Mesenchymal stem cell (in vitro differentiated cells and primary cell): ENCODE measurements around the gene SMTNL1.
A peak's percentile ranks its signal among the peaks of the same experiment; 100 is the strongest.

ENCODE experiments used
- DNase-seq: peaks from one replicate; pipeline ENCODE4 v3.0.0-alpha.2; 2013
- H2AFZ ChIP-seq: one replicate; pipeline ENCODE4 v1.6.1; 2013; ENCODE audit warnings: low read depth, mild to moderate bottlenecking, control low read depth, inconsistent platforms, low read length, moderate library complexity
- H2AK5ac ChIP-seq: 2 replicates; pipeline ENCODE4 v1.6.1; 2013; ENCODE audit warnings: low read length, moderate library complexity, mild to moderate bottlenecking, inconsistent platforms; ENCODE audit not compliant: severe bottlenecking
- H2BK120ac ChIP-seq: one replicate; pipeline ENCODE4 v1.6.1; 2013; ENCODE audit warnings: low read depth, mild to moderate bottlenecking, inconsistent platforms, low read length, moderate library complexity
- H2BK12ac ChIP-seq, 2 experiments: one replicate each; pipeline ENCODE4 v1.6.1; 2013; ENCODE audit warnings: inconsistent platforms in 2 of 2, low read length in 2 of 2, mild to moderate bottlenecking in 2 of 2, moderate library complexity in 2 of 2, control low read depth in 1 of 2
- H2BK15ac ChIP-seq: one replicate; pipeline ENCODE4 v1.6.1; 2013; ENCODE audit warnings: mild to moderate bottlenecking, low read depth, inconsistent platforms; ENCODE audit not compliant: poor library complexity, severe bottlenecking
- H2BK5ac ChIP-seq: 2 replicates; pipeline ENCODE4 v1.6.1; 2013; ENCODE audit warnings: low read depth, mild to moderate bottlenecking, low read length, control low read depth, inconsistent platforms; ENCODE audit not compliant: poor library complexity, severe bottlenecking
- H3K14ac ChIP-seq, 2 experiments: one replicate each; pipeline ENCODE4 v1.6.1; 2013; ENCODE audit warnings: inconsistent platforms in 2 of 2, low read length in 2 of 2, control low read depth in 1 of 2, mild to moderate bottlenecking in 1 of 2, moderate library complexity in 1 of 2
- H3K18ac ChIP-seq, 2 experiments: one replicate each; pipeline ENCODE4 v1.6.1; 2013; ENCODE audit warnings: inconsistent platforms in 2 of 2, low read length in 2 of 2, control low read depth in 1 of 2, low read depth in 1 of 2, mild to moderate bottlenecking in 1 of 2
- H3K23ac ChIP-seq, 2 experiments: one replicate each; pipeline ENCODE4 v1.6.1; 2013; ENCODE audit warnings: inconsistent platforms in 2 of 2, low read length in 2 of 2, mild to moderate bottlenecking in 2 of 2, moderate library complexity in 2 of 2, control low read depth in 1 of 2
- H3K27ac ChIP-seq: 2 replicates; pipeline ENCODE4 v1.5.1; 2013; ENCODE audit warnings: mild to moderate bottlenecking, moderate library complexity, low read length, control low read depth, inconsistent platforms; ENCODE audit not compliant: poor library complexity, severe bottlenecking
- H3K27me3 ChIP-seq, 2 experiments: 2 replicates each; pipeline versions ENCODE4 v1.6.1 to v1.7.0; 2013; ENCODE audit warnings: low read length in 2 of 2, mild to moderate bottlenecking in 2 of 2, moderate library complexity in 2 of 2, control low read depth in 1 of 2, inconsistent platforms in 1 of 2; ENCODE audit not compliant: control insufficient read depth in 1 of 2, insufficient read depth in 1 of 2
- H3K36me3 ChIP-seq, 2 experiments: 2 replicates each; pipeline versions ENCODE4 v1.6.1 to v1.7.0; 2013; ENCODE audit warnings: low read length in 2 of 2, control low read depth in 1 of 2, inconsistent platforms in 1 of 2, low read depth in 1 of 2, mild to moderate bottlenecking in 1 of 2; ENCODE audit not compliant: insufficient read depth in 2 of 2, control insufficient read depth in 1 of 2
- H3K4ac ChIP-seq, 2 experiments: one replicate each; pipeline ENCODE4 v1.6.1; 2013; ENCODE audit warnings: inconsistent platforms in 2 of 2, low read length in 2 of 2, mild to moderate bottlenecking in 2 of 2, moderate library complexity in 2 of 2, control low read depth in 1 of 2, low read depth in 1 of 2
- H3K4me1 ChIP-seq: 2 replicates; pipeline ENCODE4 v1.6.1; 2013; ENCODE audit warnings: low read depth, low read length, control low read depth; ENCODE audit not compliant: control insufficient read depth, insufficient read depth
- H3K4me2 ChIP-seq: 2 replicates; pipeline ENCODE4 v1.6.1; 2013; ENCODE audit warnings: low read length, mild to moderate bottlenecking, inconsistent platforms; ENCODE audit not compliant: poor library complexity, severe bottlenecking
- H3K4me3 ChIP-seq, 2 experiments: 2 replicates each; pipeline versions ENCODE4 v1.5.1 to v1.7.0; 2013; ENCODE audit warnings: low read length in 2 of 2, mild to moderate bottlenecking in 2 of 2, control low read depth in 1 of 2, low read depth in 1 of 2; ENCODE audit not compliant: insufficient read depth in 1 of 2
- H3K79me1 ChIP-seq: replicated peaks from 2 replicates; pipeline ENCODE4 v1.6.1; 2013; ENCODE audit warnings: mild to moderate bottlenecking, control low read depth, low read length, inconsistent platforms; ENCODE audit not compliant: poor library complexity, severe bottlenecking
- H3K9ac ChIP-seq: 2 replicates; pipeline ENCODE4 v1.7.0; 2013; ENCODE audit warnings: mild to moderate bottlenecking, low read length, moderate library complexity
- H3K9me3 ChIP-seq: 2 replicates; pipeline ENCODE4 v1.7.0; 2013; ENCODE audit warnings: mild to moderate bottlenecking, low read length; ENCODE audit not compliant: control insufficient read depth
- H4K8ac ChIP-seq: one replicate; pipeline ENCODE4 v1.6.1; 2013; ENCODE audit warnings: inconsistent platforms, mild to moderate bottlenecking, low read length, moderate library complexity
- H4K91ac ChIP-seq: one replicate; pipeline ENCODE4 v1.6.1; 2013; ENCODE audit warnings: mild to moderate bottlenecking, low read length, inconsistent platforms
- WGBS: methylation state at CpG from one replicate; pipeline ENCODE4 v1.1.7; 2013; ENCODE audit warnings: mixed read lengths; 5-methylcytosine and 5-hydroxymethylcytosine counted together

Gene SMTNL1

DNA sequence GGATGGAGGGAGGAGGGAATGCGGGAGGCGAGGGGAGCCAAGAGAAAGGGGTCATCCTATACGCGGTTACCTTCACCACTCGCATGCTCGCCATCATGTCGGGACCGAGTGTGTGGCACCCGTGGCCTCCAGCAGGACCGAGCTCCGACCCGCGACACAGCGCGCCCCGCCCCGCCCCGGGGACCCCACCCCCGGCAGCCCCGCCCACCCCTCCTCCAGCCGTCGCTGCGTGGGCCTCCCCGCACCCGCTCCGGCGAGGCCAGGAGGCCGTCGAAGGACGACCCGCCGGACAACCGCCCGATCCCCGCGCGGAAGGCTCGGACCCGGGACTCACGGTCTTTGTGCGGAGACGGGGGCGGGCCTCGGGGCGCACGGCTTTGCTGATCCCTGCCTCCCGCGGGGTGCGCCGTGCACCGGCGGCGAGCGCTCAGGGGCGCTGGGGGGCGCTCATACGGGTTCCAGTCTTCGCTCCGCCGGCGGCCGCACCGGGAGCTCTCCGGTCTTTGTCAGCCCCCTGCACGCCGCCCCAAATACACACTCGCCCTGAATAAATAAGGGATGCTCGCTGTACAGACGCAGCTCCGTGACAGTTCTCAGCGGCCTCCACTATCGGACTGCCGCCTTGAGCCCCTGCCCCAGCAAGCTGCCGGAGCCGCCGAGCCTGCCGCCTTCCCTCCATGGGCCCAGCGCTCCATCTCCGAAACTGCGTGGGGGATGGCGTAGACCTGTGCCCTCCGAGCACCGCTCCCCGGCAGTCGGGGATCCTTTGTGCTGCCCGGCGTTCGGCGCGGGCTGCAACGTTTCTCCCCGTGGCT lies 30.3 kb downstream of the SMTNL1 start, which contains the start of gene UBE2L6:
UBE2L6 (minus strand) TSS at position 158 of the 815 bp plus-strand sequence; CDS start at position 97, 61 bp downstream.
- peak within 1 kb of the TSS; percentile 96 to 99 for H3K23ac ChIP-seq
- H2BK12ac ChIP-seq = peak within 1 kb of the TSS; percentile 91 to 93
- H3K14ac ChIP-seq = peak within 1 kb of the TSS in 1 of 2 experiments; percentile 98
- peaks cover 2% of the 10 kb centered on the region for H3K79me1 ChIP-seq
- WGBS = under 1% methylated on average over 61 of the region's 92 CpGs
- no peak within 1 kb of the TSS for H2BK5ac ChIP-seq
- peak within 1 kb of the TSS; percentile 91 to 93 for H3K4ac ChIP-seq
- H3K4me3 ChIP-seq = peak within 1 kb of the TSS; percentile 85 to 90
- H3K36me3 ChIP-seq = no peaks in the 10 kb centered on the region
- DNase-seq = no peak
- H4K91ac ChIP-seq = peak within 1 kb of the TSS; percentile 97
- peak within 1 kb of the TSS; percentile 99 for H2AFZ ChIP-seq
- H3K27ac ChIP-seq = peak within 1 kb of the TSS; percentile 48
- no peaks in the 10 kb centered on the region for H3K9me3 ChIP-seq
- peak within 1 kb of the TSS; percentile 97 for H3K4me2 ChIP-seq
- H3K27me3 ChIP-seq = no peaks in the 10 kb centered on the region
- H3K4me1 ChIP-seq = peaks cover 12% of the 10 kb centered on the region
- no peak within 1 kb of the TSS for H2AK5ac ChIP-seq
- H3K9ac ChIP-seq = peak within 1 kb of the TSS; percentile 86
- peak within 1 kb of the TSS; percentile 94 to 98 for H3K18ac ChIP-seq
- H2BK15ac ChIP-seq = peak within 1 kb of the TSS; percentile 84
- H2BK120ac ChIP-seq = peak within 1 kb of the TSS; percentile 74
- H4K8ac ChIP-seq = peak within 1 kb of the TSS; percentile 97

DNA sequence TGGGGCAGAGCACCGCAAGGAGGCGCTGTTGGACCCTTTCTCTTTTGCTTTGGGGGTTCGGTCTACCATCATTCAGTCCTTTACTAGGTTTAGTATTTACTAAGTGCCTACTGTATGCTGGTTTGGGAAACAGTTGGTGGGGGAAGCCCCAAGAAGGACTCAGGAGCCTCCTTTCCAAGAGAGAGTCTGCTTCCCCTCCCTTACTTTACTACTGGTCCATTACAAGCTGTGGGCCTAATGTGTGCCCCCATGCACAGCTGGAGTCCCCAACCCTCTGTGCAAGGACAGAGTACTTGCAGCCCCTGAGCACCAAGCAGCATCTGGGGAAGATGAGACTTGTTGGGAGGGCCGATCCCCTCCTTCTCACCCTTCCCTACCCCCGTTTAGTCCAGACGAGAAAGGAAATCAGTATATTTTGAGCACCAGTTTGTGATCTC lies 31.0 kb downstream of the SMTNL1 start:
- no peak overlapping the region for H2BK5ac ChIP-seq
- H3K9ac ChIP-seq = peak overlapping the region; percentile 86
- no peaks in the 10 kb centered on the region for H3K36me3 ChIP-seq
- H2BK12ac ChIP-seq = peak overlapping the region; percentile 27 to 93
- peak overlapping the region; percentile 91 for H4K8ac ChIP-seq
- peak overlapping the region; percentile 85 to 90 for H3K4me3 ChIP-seq
- peaks cover 2% of the 10 kb centered on the region for H3K79me1 ChIP-seq
- WGBS = 67% methylated on average over 3 of the region's 6 CpGs
- H3K4me1 ChIP-seq = peaks cover 12% of the 10 kb centered on the region
- H2BK15ac ChIP-seq = no peak overlapping the region
- no peak overlapping the region for H3K27ac ChIP-seq
- no peaks in the 10 kb centered on the region for H3K9me3 ChIP-seq
- peak overlapping the region; percentile 21 to 91 for H3K4ac ChIP-seq
- H3K18ac ChIP-seq = peak overlapping the region; percentile 5 to 84
- peak overlapping the region; percentile 74 for H2BK120ac ChIP-seq
- H2AK5ac ChIP-seq = no peak overlapping the region
- H3K27me3 ChIP-seq = no peaks in the 10 kb centered on the region
- peak overlapping the region; percentile 85 for H4K91ac ChIP-seq
- no peak overlapping the region for H3K14ac ChIP-seq
- H3K23ac ChIP-seq = no peak overlapping the region
- peak; percentile 85 for DNase-seq
- H2AFZ ChIP-seq = no peak overlapping the region
- peak overlapping the region; percentile 97 for H3K4me2 ChIP-seq

GRCh38 chr11:57571606-57572005 lies 34.2 kb downstream of the SMTNL1 start:
- no peak overlapping the region for H4K91ac ChIP-seq
- DNase-seq = no peak
- H3K9ac ChIP-seq = no peak overlapping the region
- no peak overlapping the region for H2BK120ac ChIP-seq
- no peak overlapping the region for H2AK5ac ChIP-seq
- H3K18ac ChIP-seq = no peak overlapping the region
- no peak overlapping the region for H2BK5ac ChIP-seq
- H3K4me2 ChIP-seq = no peak overlapping the region
- H2AFZ ChIP-seq = no peak overlapping the region
- H4K8ac ChIP-seq = no peak overlapping the region
- peaks cover 10% of the 10 kb centered on the region for H3K4me1 ChIP-seq
- no peaks in the 10 kb centered on the region for H3K79me1 ChIP-seq
- no CpG with 5 or more reads among the region's 2 CpGs for WGBS
- H3K4ac ChIP-seq = no peak overlapping the region
- no peak overlapping the region for H3K23ac ChIP-seq
- peak overlapping the region in 1 of 2 experiments; percentile 10 for H2BK12ac ChIP-seq
- no peak overlapping the region for H3K27ac ChIP-seq
- no peak overlapping the region for H2BK15ac ChIP-seq
- H3K14ac ChIP-seq = no peak overlapping the region
- H3K4me3 ChIP-seq = no peak overlapping the region
- H3K36me3 ChIP-seq = no peaks in the 10 kb centered on the region
- no peaks in the 10 kb centered on the region for H3K9me3 ChIP-seq
- peaks cover 3 to 5% of the 10 kb centered on the region in 2 experiments for H3K27me3 ChIP-seq

DNA sequence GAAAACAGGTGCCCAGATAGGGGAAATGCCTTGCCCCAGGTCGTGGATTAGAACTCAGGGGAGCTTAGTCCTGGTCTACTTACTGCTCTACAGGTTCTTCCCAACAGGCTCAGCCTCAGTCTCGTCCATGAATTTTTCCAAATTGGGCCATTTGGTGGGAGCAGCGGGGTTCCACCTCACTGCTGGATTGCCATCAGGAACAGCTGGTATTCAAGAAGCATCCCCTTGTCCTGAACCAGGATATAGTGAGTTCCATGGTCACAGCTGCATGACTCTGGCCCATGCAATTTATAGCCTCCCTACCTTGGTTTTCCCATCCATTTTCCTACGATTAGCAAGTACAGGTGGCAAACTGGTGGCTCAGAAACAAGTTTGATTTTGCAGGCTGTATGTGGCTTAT lies 36.7 kb downstream of the SMTNL1 start:
- Histone ChIP-seq H4K8ac (no peak overlapping the region), H2BK12ac (no peak overlapping the region), H3K36me3 (no peaks in the 10 kb centered on the region), H4K91ac (no peak overlapping the region), H3K4me3 (no peak overlapping the region), H3K4me1 (peaks cover 3% of the 10 kb centered on the region), H2AK5ac (no peak overlapping the region), H2AFZ (no peak overlapping the region), H3K4me2 (no peak overlapping the region), H3K4ac (no peak overlapping the region), H2BK5ac (no peak overlapping the region), H3K23ac (no peak overlapping the region), H3K9ac (no peak overlapping the region), H3K14ac (no peak overlapping the region), H3K18ac (no peak overlapping the region), H3K79me1 (no peaks in the 10 kb centered on the region), H3K27me3 (peaks cover 3 to 5% of the 10 kb centered on the region in 2 experiments), H3K27ac (no peak overlapping the region), H3K9me3 (no peaks in the 10 kb centered on the region), H2BK15ac (no peak overlapping the region), H2BK120ac (no peak overlapping the region)
- 59% methylated on average over 4 of the region's 4 CpGs for WGBS
- DNase-seq = no peak
